HG02938 (cell line): Measurements from ENCODE around the gene THOP1.

Experiments used
- ATAC-seq: cut with Tn5 transposase; IDR thresholded peaks from one replicate; pipeline ENCODE4 v1.9.1; 2021; ENCODE audit warnings: mild to moderate bottlenecking, moderate library complexity; ENCODE audit not compliant: unreplicated experiment

THOP1 gene

GRCh38 chr19:2785244-2785997 is at the start of gene THOP1:
TSS of gene THOP1 (plus strand) at chr19:2785503. CDS start at chr19:2785663, 160 bp downstream.
- ATAC-seq, result peak; percentile 45

- no peak for ATAC-seq
Measured at GRCh38 chr19:2736550-2737190, 48.6 kb upstream of the THOP1 start.

GRCh38 chr19:2739602-2740313 is 45.5 kb upstream of the THOP1 start, which contains the start of gene SLC39A3:
TSS of gene SLC39A3 (minus strand) at chr19:2740017. CDS start at chr19:2737257, 2,760 bp downstream.
- ATAC-seq, result peak; percentile 88

- ATAC-seq, result no peak
Measured at GRCh38 chr19:2740314-2740656, 45.0 kb upstream of the THOP1 start.

GRCh38 chr19:2743099-2743498 is 42.2 kb upstream of the THOP1 start:
- ATAC-seq, result no peak

- no peak for ATAC-seq
Measured at GRCh38 chr19:2744113-2744512, 41.2 kb upstream of the THOP1 start.

- ATAC-seq, result no peak
Measured at GRCh38 chr19:2747349-2747748, 38.0 kb upstream of the THOP1 start.

GRCh38 chr19:2750808-2751437 is 34.4 kb upstream of the THOP1 start:
- ATAC-seq, result no peak

GRCh38 chr19:2751438-2751830 is 33.9 kb upstream of the THOP1 start:
- no peak for ATAC-seq

GRCh38 chr19:2754659-2755447 is 30.4 kb upstream of the THOP1 start:
- no peak for ATAC-seq

- no peak for ATAC-seq
Measured at GRCh38 chr19:2755448-2755705, 29.9 kb upstream of the THOP1 start.

GRCh38 chr19:2755811-2756210 is 29.5 kb upstream of the THOP1 start:
- ATAC-seq, result no peak

- ATAC-seq, result no peak
Measured at GRCh38 chr19:2756477-2756876, 28.8 kb upstream of the THOP1 start.

GRCh38 chr19:2756921-2757881 is 28.1 kb upstream of the THOP1 start:
- ATAC-seq, result no peak

- ATAC-seq, result no peak
Measured at GRCh38 chr19:2758601-2759313, 26.5 kb upstream of the THOP1 start.

- ATAC-seq, result no peak
Measured at GRCh38 chr19:2759362-2759761, 25.9 kb upstream of the THOP1 start.

GRCh38 chr19:2759965-2760364 is 25.3 kb upstream of the THOP1 start:
- ATAC-seq, result no peak

GRCh38 chr19:2761309-2761677 is 24.0 kb upstream of the THOP1 start:
- ATAC-seq, result no peak
